BE2C (cell line): ENCODE data around the gene TBK1.

Experiments
- DNase-seq: peaks from one replicate; pipeline ENCODE4 v3.0.0-alpha.2; 2020
- H3K27me3 ChIP-seq: fragments of 250-450 bp; sonication (Bioruptor Pico); 2 replicates; pipeline ENCODE4 v1.5.1; 2020; ENCODE audit warnings: mild to moderate bottlenecking
- H3K36me3 ChIP-seq: fragments of 250-450 bp; sonication (Bioruptor Pico); 2 replicates; pipeline ENCODE4 v1.5.1; 2020; ENCODE audit warnings: mild to moderate bottlenecking
- H3K4me1 ChIP-seq: fragments of 250-450 bp; sonication (Bioruptor Pico); 2 replicates; pipeline ENCODE4 v1.5.1; 2020
- H3K4me3 ChIP-seq: 2 replicates; pipeline ENCODE4 v1.5.1; 2011; ENCODE audit warnings: low read depth, low read length
- H3K9me3 ChIP-seq: fragments of 250-450 bp; sonication (Bioruptor Pico); 2 replicates; pipeline ENCODE4 v1.5.1; 2020
- CTCF ChIP-seq: IDR thresholded peaks from 2 replicates; pipeline ENCODE4 v1.5.1; 2012; ENCODE audit warnings: mild to moderate bottlenecking, low read depth, low read length

Gene TBK1

GRCh38 chr12:64466178-64466577 is 14.3 kb downstream of the TBK1 start:
- TF ChIP-seq CTCF, result no peak
- Histone ChIP-seq H3K9me3 (no peaks in the 10 kb centered on the region), H3K36me3 (peaks cover 74% of the 10 kb centered on the region), H3K4me3 (no peak overlapping the region), H3K27me3 (no peaks in the 10 kb centered on the region), H3K4me1 (peaks cover 4% of the 10 kb centered on the region; the same call in 1 of the 2 replicates)
- no peak for DNase-seq

GRCh38 chr12:64468966-64469365 is 17.0 kb downstream of the TBK1 start:
- Histone ChIP-seq H3K4me1 (peaks cover 12% of the 10 kb centered on the region; the same call in 1 of the 2 replicates), H3K9me3 (no peaks in the 10 kb centered on the region), H3K4me3 (no peak overlapping the region), H3K36me3 (peaks cover 76% of the 10 kb centered on the region), H3K27me3 (no peaks in the 10 kb centered on the region)
- TF ChIP-seq CTCF, result no peak
- no peak for DNase-seq

DNA sequence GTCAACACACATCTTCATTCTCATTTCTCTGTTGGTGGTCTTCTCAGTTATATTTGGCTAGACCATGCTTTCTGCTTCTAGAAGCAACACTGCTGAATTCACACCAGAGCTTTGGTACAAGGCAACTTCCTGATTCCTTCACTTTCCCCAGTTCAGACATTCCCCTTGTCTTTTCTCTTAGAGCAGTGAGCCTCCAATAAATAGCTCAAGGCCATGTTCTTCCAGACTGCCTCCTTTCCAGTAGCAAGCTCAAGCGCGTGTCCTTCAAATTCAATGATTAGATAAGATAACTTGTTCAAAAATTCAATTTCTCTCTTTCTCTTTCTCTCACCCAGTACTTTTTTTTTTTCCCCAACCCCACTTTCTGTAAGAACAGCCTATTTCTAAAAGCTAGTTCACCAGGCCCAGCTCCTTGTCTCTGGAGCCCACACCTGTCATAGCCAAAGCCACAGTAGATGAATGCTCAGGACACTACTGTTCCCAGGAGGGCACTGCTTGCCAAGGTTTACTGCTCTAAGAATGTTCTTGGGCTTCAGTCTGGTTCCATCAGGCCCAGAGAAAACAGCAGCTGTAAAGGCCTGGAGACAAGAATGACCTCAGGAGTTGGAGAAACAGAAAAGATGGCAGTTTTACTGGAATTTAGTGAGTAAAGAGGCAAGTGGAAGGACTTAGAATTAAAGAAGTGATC is 17.7 kb downstream of the TBK1 start:
- Histone ChIP-seq H3K4me3 (no peak overlapping the region), H3K36me3 (peaks cover 76% of the 10 kb centered on the region), H3K4me1 (peaks cover 12% of the 10 kb centered on the region; the same call in 1 of the 2 replicates), H3K27me3 (no peaks in the 10 kb centered on the region), H3K9me3 (no peaks in the 10 kb centered on the region)
- no peak for TF ChIP-seq CTCF
- DNase-seq, result no peak

GRCh38 chr12:64470495-64470894 is 18.6 kb downstream of the TBK1 start:
- no peak for TF ChIP-seq CTCF
- Histone ChIP-seq H3K36me3 (peaks cover 79% of the 10 kb centered on the region), H3K4me1 (peaks cover 12% of the 10 kb centered on the region; the same call in 1 of the 2 replicates), H3K9me3 (no peaks in the 10 kb centered on the region), H3K4me3 (no peak overlapping the region), H3K27me3 (no peaks in the 10 kb centered on the region)
- DNase-seq, result no peak

GRCh38 chr12:64473176-64473575 is 21.3 kb downstream of the TBK1 start:
- H3K36me3 ChIP-seq, result peaks cover 84% of the 10 kb centered on the region
- no peak for DNase-seq
- peaks cover 12% of the 10 kb centered on the region; the same call in 1 of the 2 replicates for H3K4me1 ChIP-seq
- no peak overlapping the region for H3K4me3 ChIP-seq
- no peak for TF ChIP-seq CTCF
- no peaks in the 10 kb centered on the region for H3K27me3 ChIP-seq
- H3K9me3 ChIP-seq, result no peaks in the 10 kb centered on the region

DNA sequence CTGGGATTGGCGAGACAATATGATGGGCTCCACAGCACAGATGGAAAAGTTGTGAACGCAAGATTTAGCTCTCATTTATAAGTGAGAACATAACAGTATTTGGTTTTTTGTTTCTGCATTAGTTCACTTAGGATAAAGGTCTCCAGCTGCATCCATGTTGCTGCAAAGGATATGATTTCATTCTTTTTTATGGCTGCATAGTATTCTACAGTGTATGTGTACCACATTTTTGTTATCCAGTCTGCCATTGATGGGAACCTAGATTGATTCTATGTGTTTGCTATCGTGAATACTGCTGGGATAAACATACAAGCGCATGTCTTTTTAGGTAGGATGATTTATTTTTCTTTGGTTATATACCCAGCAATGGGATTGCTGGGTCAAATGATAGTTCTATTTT is 23.6 kb downstream of the TBK1 start:
- H3K4me1 ChIP-seq, result peaks cover 8% of the 10 kb centered on the region; the same call in 1 of the 2 replicates
- H3K27me3 ChIP-seq, result no peaks in the 10 kb centered on the region
- H3K9me3 ChIP-seq, result no peaks in the 10 kb centered on the region
- DNase-seq, result no peak
- no peak for TF ChIP-seq CTCF
- H3K36me3 ChIP-seq, result peaks cover 75% of the 10 kb centered on the region
- no peak overlapping the region for H3K4me3 ChIP-seq
